Measurements from ENCODE around the gene UNC13A. TPM values are rescaled to one million over a fixed set of nuclear protein-coding genes. Genes with fewer than 3 reads are reported as not detected.
"Not testable (repeated sequence)": the region's sequence is repeated elsewhere in the genome, so short reads cannot be mapped to it uniquely, and the experiment has no call there.

Gene UNC13A
- total RNA-seq, 1 donor from 2014 or later, result 0.04 TPM

- ATAC-seq, result no peak
Measured at GRCh38 chr19:17601683-17602082, 86.5 kb downstream of the UNC13A start.

- ATAC-seq, result no peak
Measured at GRCh38 chr19:17599780-17600179, 88.4 kb downstream of the UNC13A start.

GRCh38 chr19:17598953-17599352 is 89.2 kb downstream of the UNC13A start:
- ATAC-seq, result no peak

- ATAC-seq, result not testable (repeated sequence)
Measured at GRCh38 chr19:17598063-17598462, 90.1 kb downstream of the UNC13A start.

GRCh38 chr19:17594296-17594695 is 93.9 kb downstream of the UNC13A start:
- ATAC-seq, result not testable (repeated sequence)

GRCh38 chr19:17590866-17591265 is 97.3 kb downstream of the UNC13A start:
- ATAC-seq, result no peak

- not testable (repeated sequence) for ATAC-seq
Measured at GRCh38 chr19:17585395-17585794, 102.8 kb downstream of the UNC13A start.

GRCh38 chr19:17584132-17584531 is 104.0 kb downstream of the UNC13A start:
- ATAC-seq, result no peak

- ATAC-seq, result no peak
Measured at GRCh38 chr19:17582613-17583012, 105.5 kb downstream of the UNC13A start.

GRCh38 chr19:17581211-17581874 is 106.8 kb downstream of the UNC13A start:
- no peak for ATAC-seq

GRCh38 chr19:17580470-17581144 is 107.5 kb downstream of the UNC13A start:
- peak; percentile 6 for ATAC-seq

GRCh38 chr19:17579661-17580244 is 108.4 kb downstream of the UNC13A start:
- ATAC-seq, result peak; percentile 90

GRCh38 chr19:17577457-17578097 is 110.6 kb downstream of the UNC13A start:
- no peak for ATAC-seq

GRCh38 chr19:17576758-17577456 is 111.2 kb downstream of the UNC13A start:
- peak; percentile 73 for ATAC-seq

- peak; percentile 14 for ATAC-seq
Measured at GRCh38 chr19:17575871-17576757, 112.0 kb downstream of the UNC13A start.

GRCh38 chr19:17572638-17573037 is 115.5 kb downstream of the UNC13A start:
- ATAC-seq, result no peak

- ATAC-seq, result no peak
Measured at GRCh38 chr19:17570791-17571190, 117.4 kb downstream of the UNC13A start.

GRCh38 chr19:17570291-17570690 is 117.9 kb downstream of the UNC13A start:
- ATAC-seq, result not testable (repeated sequence)

- ATAC-seq, result no peak
Measured at GRCh38 chr19:17567940-17568339, 120.2 kb downstream of the UNC13A start.

- ATAC-seq, result no peak
Measured at GRCh38 chr19:17565611-17566010, 122.5 kb downstream of the UNC13A start.

GRCh38 chr19:17564781-17565180 is 123.4 kb downstream of the UNC13A start:
- ATAC-seq, result no peak

- ATAC-seq, result no peak
Measured at GRCh38 chr19:17562561-17562960, 125.6 kb downstream of the UNC13A start.
